ENCODE measurements around the gene DCC.

DNA sequence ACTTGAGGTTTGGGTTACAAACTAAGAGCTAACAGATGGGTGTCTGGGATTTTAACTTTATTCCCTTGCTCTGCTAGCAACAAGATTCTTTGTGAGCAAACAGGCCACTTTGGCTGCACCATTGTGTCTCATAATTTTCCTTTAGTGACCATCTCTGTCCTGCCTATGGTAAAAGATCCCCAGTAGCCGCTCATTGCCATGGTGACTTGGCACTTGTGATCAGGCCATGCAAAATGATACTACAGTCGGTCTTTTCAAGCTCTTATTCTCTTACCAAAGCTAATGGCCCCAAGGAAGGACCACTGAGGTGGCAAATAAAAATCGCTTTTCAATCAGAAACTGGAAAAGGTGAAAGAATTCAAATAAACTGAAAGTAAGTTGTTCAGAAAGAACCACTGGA is 1047.6 kb downstream of the DCC start:
- TF ChIP-seq EP300 (IDR thresholded peaks at IDR 0.05; ENCODE audit: borderline replicate concordance in 1 of 2, low read depth in 1 of 2, low read length in 1 of 2) = no peak
- TF ChIP-seq, protein P1, sequence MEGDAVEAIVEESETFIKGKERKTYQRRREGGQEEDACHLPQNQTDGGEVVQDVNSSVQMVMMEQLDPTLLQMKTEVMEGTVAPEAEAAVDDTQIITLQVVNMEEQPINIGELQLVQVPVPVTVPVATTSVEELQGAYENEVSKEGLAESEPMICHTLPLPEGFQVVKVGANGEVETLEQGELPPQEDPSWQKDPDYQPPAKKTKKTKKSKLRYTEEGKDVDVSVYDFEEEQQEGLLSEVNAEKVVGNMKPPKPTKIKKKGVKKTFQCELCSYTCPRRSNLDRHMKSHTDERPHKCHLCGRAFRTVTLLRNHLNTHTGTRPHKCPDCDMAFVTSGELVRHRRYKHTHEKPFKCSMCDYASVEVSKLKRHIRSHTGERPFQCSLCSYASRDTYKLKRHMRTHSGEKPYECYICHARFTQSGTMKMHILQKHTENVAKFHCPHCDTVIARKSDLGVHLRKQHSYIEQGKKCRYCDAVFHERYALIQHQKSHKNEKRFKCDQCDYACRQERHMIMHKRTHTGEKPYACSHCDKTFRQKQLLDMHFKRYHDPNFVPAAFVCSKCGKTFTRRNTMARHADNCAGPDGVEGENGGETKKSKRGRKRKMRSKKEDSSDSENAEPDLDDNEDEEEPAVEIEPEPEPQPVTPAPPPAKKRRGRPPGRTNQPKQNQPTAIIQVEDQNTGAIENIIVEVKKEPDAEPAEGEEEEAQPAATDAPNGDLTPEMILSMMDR (IDR thresholded peaks at IDR 0.05) = no peak
- TF ChIP-seq RXRA (IDR thresholded peaks at IDR 0.05; ENCODE audit: borderline replicate concordance, low read depth) = no peak
- TF ChIP-seq SMC3 (IDR thresholded peaks at IDR 0.05; ENCODE audit: low read depth, low read length) = no peak
- TF ChIP-seq, protein P2, sequence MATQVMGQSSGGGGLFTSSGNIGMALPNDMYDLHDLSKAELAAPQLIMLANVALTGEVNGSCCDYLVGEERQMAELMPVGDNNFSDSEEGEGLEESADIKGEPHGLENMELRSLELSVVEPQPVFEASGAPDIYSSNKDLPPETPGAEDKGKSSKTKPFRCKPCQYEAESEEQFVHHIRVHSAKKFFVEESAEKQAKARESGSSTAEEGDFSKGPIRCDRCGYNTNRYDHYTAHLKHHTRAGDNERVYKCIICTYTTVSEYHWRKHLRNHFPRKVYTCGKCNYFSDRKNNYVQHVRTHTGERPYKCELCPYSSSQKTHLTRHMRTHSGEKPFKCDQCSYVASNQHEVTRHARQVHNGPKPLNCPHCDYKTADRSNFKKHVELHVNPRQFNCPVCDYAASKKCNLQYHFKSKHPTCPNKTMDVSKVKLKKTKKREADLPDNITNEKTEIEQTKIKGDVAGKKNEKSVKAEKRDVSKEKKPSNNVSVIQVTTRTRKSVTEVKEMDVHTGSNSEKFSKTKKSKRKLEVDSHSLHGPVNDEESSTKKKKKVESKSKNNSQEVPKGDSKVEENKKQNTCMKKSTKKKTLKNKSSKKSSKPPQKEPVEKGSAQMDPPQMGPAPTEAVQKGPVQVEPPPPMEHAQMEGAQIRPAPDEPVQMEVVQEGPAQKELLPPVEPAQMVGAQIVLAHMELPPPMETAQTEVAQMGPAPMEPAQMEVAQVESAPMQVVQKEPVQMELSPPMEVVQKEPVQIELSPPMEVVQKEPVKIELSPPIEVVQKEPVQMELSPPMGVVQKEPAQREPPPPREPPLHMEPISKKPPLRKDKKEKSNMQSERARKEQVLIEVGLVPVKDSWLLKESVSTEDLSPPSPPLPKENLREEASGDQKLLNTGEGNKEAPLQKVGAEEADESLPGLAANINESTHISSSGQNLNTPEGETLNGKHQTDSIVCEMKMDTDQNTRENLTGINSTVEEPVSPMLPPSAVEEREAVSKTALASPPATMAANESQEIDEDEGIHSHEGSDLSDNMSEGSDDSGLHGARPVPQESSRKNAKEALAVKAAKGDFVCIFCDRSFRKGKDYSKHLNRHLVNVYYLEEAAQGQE (IDR thresholded peaks at IDR 0.05; ENCODE audit: low read depth, low read length) = no peak
- no peak for TF ChIP-seq TAF1 (IDR thresholded peaks at IDR 0.05; ENCODE audit: borderline replicate concordance, low read depth, low read length)
- TF ChIP-seq EZH2phosphoT487 (IDR thresholded peaks at IDR 0.05; ENCODE audit: borderline replicate concordance, low read depth) = no peak
- no peak for TF ChIP-seq POLR2AphosphoS5 (IDR thresholded peaks at IDR 0.05; ENCODE audit: low read depth, low read length)
- no peak for TF ChIP-seq RAD21 (IDR thresholded peaks at IDR 0.05; ENCODE audit: low read length)
- no peak for TF ChIP-seq GABPA (IDR thresholded peaks at IDR 0.05; ENCODE audit: low read depth)
- TF ChIP-seq, protein P3, sequence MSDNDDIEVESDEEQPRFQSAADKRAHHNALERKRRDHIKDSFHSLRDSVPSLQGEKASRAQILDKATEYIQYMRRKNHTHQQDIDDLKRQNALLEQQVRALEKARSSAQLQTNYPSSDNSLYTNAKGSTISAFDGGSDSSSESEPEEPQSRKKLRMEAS (IDR thresholded peaks at IDR 0.05; ENCODE audit: low read depth) = no peak
- no peak for TF ChIP-seq GATA2 (CRISPR knock-in tag; IDR thresholded peaks at IDR 0.05)
